IPS DF 4.7 (cell line): Measurements from ENCODE around the gene FAM3D.

Experiments used
- DNase-seq: peaks from one replicate; pipeline ENCODE4 v3.0.0-alpha.2; 2013; ENCODE audit warnings: low spot score; ENCODE audit errors: extremely low read depth

The FAM3D gene

GRCh38 chr3:58596834-58597518 is 69.6 kb downstream of the FAM3D start:
- no peak for DNase-seq

DNA sequence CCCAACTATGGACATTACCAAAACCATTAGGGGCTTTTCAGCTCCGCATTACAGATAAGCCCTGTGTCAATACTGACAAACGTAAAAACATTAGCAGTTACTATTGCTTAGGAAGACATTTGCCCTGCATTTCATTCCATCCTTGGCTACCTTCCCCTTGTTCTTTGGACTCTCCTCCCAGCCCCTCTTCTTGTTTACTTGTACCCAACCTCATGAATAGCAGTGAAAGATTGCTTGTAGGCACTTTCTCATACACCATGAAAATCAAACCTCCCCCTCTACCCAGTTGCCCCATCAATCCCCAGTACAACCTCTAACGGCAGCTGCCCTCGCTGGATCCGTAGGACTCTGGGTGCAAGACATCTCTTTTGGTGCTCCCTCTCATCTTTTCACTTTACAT is 72.5 kb downstream of the FAM3D start:
- no peak for DNase-seq

DNA sequence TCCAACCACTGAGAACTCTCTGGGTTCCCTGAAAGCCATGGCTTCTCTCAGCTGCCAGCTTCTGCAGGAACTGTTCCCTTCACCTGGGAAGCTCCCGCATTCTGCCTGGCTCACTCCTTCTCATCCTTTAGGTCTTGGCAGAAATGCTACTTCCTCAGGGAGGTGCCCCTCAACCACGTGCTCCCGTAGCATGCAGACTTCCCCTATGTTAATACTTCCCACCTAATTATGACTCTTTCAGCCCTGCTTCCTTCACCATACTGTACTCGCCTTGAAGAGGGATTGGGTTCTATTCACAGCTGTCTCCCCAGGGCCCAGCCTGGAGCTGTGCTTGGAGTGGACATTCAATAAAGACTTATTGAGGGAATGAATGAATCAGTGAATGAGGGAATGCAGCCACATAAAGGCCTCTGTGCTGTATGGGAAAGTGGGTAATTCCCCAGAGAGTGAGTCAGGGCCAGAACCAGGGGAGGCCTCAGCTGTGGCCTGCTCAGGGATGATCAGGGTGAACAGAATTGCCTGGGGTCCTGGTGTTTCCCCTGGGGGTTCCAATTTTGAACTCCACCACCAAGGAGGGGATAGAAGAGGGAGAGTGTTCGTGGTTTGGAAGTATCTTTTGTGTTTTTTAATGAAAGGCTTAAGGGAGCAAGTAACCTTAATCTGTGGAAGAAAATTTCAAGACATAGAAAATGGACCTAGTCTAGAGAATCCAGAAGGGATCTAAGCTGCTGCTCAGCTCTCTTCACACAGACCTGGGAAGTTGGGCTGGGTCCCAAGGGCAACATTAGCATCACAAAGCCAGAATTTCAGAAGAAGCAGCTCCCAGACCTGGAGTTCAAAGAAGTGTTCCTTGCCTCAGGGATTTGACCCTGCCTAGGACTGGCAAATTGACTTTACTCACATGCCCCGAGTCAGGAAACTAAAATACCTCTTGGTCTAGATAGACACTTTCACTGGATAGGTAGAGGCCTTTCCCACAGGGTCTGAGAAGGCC is 74.8 kb downstream of the FAM3D start:
- DNase-seq, result no peak

DNA sequence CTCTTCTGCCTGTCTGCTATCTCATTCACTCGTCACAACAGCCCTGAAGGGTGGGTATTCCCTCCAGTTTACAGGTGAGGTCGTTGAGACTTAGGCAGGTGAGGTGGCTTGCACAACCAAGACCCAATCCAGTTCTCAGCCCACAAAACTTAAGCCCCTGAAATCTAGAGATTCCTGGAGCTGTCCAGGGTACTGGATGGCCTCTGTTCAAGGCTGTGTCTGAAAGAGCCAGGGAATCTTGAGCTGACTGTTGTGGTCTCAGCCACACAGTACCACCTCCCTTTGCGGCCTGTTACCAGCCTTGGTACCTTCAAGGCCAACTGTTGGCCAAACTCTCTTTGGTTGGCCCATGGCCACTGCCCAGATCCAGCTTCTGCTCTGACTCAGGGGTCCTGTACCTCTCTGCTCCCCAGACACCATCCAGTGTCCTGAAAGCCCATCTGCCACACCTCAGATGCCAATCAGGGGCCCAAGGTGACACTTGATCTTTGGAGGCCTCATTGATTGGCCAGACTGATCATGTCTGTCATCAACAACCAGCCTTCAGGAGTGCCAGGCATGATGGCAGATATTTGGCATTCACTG is 78.5 kb downstream of the FAM3D start:
- DNase-seq, result no peak

DNA sequence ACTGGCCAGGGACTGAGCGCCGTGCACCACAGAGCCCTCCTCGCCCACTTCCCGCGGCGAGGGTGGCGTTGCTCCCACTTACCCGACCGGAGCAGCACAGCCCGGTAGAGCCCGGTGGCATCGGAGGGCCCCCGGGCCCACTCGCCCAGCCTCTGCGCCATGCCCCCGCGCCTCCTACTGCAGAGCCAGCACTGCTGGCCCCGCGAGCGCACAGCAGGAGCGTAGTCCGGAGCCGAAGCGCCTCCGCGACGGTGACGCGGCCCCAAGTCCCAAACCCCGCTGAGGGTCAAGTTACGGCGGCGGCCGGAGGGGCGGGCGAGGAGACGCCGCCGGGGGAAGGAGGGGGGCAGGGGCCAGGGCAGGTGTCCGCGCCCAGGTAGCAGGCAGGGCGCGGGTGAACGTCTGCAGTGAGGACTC is 79.8 kb downstream of the FAM3D start:
- no peak for DNase-seq

GRCh38 chr3:58585994-58586393 is 80.6 kb downstream of the FAM3D start:
- no peak for DNase-seq

- DNase-seq, result no peak
These were observed 81.4 kb downstream of the FAM3D start for GRCh38 chr3:58585005-58585786.

GRCh38 chr3:58584690-58585004 is 81.9 kb downstream of the FAM3D start:
- DNase-seq, result no peak
